GM19238 (cell line): ENCODE measurements around the gene EFR3B.
"Not testable (repeated sequence)": the region's sequence is repeated elsewhere in the genome, so short reads cannot be mapped to it uniquely, and the experiment has no call there.

ENCODE experiments used
- DNase-seq: peaks from one replicate; pipeline ENCODE4 v3.0.0; 2011; ENCODE audit warnings: low spot score; ENCODE audit not compliant: insufficient read length

Gene EFR3B

DNA sequence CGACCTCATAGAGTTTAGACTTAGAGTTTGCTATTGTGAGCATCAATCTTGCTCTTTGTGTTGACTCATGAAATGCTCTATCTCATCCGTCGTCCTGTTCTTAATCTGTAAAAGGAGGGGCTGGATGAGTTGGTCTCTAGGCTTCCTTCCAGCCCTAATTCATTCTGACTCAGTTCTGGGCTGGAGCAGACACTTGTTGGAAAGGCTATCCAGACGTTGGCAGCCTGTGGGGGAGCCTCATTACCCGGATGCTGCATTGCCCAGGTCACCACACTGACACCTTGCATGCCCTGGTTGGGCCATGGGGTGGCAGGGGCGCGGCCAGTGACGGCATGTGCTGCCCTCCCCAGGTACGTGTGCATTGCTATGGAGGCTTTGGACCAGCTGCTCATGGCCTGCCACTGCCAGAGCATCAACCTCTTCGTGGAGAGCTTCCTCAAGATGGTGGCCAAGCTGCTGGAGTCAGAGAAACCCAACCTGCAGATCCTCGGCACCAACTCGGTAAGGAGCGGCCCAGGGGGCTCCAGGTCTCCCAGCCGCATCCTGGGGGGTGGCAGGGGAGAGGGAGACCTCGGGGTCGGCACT lies 61.5 kb downstream of the EFR3B start:
- DNase-seq, result no peak

DNA sequence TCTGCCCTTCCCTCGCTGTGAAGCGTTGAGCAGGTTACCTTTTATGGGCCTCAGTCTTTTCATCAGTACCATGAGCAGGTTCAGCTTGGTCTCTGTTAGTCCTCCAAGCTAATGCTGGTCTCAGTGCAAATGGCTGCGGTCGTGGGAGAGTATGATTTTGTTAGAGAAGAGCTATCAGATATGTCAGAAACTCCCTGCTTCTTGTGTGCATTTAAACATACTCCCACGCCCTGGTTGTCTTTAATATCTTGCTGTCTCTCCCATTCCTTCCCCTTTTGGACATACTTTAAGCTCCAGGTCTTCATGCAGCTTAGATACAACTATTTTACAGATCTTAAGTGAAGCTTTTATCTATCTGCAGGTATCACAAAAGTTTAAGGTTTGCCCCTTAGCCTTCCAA lies 62.9 kb downstream of the EFR3B start:
- DNase-seq, result no peak

DNA sequence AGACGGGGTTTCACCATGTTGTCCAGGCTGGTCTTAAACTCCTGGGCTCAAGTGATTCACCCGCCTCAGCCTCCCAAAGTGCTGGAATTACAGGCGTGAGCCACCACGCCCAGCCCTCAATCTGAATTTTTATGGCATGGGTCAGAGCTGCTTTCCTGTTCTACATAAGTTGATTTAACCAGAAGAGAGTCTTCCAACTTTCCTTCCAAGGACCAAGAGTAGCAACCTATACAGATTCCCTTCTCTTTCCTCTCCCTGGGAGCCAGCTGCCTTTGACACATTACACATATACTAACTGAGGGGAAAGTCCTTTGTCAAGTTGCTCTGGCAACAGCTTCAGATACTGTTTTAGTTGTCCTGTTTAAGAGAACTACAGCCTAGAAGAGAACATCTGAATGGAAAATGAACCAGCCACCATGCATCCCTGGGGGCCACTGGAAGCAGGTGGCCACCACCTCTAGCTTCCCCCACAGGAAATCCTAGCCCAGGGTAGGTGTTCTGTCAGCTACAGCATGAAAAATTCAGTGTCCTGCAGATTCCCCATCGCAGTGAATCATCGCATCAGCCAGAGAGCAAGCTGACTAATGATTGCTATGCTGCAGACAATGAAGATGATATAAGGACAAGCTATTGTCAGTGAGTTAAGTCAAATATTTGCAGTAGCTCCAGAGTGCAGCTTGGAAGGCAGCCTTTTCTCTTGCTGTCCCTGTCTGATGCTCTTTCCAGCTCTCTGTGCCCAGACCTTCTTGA lies 63.6 kb downstream of the EFR3B start:
- no peak for DNase-seq

DNA sequence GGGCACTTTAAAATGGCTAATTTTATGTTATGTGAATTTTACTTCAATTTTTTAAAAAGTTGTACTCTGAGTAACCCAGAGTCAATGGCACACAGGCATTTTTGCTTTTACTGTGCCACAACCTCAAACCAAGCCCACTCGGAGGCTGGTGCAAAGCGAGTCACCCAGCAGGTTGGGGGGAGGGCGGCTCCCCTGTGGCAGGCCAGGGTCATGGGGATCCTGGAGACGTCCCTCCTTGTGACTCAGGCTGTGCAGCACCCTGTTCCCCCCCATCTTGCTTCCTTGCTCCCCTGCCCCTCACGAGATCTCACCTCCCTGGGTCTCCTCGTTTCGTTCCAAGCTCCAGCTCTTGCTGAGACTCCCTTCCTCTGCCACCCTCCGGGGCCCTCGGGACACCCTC lies 67.9 kb downstream of the EFR3B start:
- DNase-seq, result no peak

DNA sequence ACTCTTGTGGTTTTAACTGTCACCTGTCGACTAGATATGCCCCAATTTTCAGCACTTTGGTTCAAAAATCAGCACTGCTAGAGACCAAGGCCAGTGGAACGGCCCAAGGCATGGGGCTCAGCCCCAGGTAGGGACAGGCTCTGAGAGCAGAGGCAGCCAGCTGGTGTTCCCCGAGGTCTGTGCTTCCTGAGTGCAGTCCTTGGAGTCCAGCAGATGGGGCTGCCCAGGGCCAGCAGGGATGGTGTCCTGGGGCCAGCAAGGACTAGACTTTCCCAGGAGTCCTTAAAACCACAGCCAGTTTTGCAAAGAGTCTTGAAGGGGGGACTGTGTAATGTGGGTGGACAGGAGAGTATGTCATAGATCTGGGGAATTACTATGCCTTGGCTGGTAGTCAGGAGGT lies 70.2 kb downstream of the EFR3B start:
- DNase-seq, result no peak

DNA sequence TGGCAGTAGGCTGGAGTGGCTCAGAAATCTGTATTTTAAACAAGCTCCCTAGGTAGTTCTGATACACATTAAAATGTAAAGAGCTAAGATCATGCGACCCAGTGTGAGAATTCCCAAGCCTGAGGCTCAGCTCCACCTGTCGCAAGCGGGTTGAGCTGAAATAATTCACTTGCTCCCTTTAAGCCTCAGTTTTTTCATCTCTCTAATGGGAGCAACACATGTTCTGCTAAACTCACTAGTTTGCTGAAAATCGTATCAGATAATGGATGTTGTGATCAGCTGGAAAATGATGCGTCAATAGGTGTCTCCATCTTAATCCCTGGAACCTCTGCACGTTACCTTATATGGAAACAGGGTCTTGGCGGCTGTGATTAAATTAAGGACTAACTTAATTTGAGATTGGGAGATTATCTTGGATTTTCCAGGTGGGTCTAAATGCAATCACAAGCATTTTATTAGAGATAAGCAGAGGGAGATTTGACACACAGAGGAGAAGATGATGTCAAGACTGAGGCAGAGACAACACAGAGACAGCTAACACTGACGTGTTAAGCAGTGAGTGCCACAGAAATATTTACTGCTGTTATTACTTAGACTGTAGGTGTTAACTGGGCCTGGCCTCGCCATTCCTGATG lies 73.5 kb downstream of the EFR3B start:
- DNase-seq, result no peak

DNA sequence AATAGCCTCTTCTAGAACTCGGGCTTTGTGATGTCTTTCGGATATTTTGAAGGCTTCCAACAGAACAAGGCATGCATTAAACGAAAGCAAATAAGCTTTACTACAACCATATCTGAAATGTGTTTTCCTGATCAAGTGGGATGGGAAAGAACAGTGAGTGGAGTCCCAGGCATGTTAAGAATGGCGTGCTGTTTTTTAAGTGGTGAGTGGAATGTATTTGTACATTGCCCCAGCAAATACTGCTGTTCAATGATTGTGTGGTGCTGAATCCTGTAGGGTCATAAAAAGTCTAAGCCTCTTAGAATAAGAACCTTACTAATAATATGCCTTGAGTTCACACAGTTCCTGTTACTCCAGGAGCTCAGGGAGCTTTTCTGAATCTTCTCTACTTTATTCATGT lies 74.0 kb downstream of the EFR3B start:
- DNase-seq, result no peak

DNA sequence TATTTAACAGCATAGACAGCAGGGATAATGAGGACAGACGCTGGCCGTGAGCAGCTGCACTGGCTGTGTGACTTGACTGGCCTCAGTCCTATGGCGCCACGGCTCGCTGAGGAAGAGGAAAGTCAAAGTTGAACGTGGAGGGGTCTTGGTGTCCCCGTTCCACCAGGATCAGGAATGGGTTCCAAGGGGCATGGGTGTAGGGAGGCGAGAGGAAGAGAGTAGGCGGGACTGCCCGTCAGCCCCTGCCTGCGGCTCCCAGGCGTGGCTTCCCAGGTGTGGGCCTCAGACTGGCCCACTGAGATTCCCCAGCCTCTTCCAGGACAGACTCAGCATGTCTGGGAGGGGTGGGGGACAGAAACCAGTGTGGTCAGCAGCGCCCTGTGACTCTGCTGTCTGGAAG lies 75.1 kb downstream of the EFR3B start:
- DNase-seq, result no peak

DNA sequence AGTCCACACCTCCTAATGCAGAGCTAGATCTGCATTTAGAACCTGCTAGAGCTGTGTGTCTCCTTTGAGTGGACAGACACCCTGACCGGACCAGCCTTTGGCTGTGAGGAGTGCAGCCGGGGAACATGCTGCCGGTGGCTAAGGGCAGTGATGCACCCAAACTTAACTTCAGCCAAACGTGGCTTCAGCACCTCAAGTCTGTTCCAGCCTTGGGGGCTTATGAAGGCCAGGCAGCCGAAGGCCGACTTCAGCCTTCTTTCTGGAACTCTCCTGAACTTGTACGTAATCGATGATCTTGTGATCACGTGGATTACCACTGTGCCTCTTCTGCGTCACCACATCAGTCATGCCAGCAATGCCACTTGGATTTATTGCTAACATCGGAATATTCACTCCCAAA lies 77.4 kb downstream of the EFR3B start:
- no peak for DNase-seq

DNA sequence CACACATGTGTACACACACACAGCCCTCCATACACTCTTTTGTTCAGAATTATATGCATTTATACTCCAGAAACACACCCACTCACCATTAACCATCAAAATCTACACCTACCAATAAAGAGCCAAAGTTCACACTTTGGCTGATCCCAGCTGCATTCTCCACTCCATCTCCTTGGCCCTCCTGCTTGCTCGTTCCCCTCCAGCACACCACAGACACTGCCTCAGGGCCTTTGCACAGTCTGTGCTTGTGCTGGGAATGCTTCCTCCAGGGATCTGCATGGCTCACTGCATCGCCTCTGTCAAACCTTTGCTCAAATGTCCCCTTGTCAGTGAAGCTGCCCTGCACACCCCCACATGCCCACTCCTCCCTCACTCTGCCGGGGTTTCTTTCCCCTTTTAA lies 80.5 kb downstream of the EFR3B start:
- no peak for DNase-seq

DNA sequence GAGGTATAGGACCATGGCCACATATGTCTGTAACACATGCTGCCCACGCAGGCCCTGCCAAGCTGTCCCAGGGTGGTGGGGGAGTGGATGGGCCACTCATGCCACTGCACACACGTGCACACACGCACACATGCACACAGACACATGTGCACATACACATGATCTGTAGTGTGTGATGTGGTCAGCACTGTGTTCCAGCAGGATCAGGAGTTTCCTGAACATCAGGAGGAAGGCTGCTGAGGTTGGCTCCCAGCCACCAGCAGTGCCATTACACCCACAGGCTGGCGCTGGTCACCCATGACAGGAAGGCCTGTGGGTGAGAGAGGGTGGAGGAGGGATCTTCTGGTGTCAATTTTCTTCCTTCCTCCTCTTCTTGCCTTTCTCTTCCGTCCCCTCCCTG lies 81.8 kb downstream of the EFR3B start:
- no peak for DNase-seq

DNA sequence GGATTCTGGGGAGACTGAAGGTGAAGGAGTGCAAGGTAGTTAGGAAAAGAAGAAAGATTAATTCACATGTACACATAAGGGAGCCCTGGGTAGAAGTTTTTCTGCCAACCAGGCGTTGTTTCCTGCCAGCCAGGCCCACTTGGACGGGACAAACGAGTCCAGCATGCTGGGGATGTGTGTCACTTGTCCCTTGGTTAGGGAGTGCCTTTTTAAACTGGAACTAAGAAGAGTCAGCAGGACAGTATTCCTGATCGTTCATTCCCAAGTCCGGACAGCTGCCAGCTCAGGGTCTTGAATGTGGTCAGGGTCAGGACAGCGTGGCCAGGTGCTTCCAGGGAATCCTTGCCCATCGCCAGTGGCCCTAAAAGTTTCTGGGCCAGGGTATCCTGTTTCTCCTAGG lies 83.3 kb downstream of the EFR3B start:
- no peak for DNase-seq

DNA sequence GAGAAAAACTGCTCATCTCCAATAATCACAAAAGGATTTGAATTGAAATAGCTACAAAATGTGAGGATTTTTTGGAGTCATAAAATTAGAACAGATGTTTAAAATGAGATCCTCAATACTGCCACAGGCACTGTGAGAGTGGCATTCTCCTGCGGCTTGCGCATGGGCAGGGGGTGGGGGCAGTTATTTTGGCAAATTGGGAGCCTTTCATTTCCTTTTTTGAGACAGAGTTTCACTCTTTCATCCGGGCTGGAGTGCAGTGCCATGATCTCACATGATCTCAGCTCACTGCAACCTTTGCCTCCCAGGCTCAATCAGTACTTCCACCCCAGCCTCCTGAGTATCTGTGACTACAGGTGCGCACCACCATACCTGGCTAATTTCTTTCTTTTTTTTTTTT lies 84.1 kb downstream of the EFR3B start:
- DNase-seq, result no peak

DNA sequence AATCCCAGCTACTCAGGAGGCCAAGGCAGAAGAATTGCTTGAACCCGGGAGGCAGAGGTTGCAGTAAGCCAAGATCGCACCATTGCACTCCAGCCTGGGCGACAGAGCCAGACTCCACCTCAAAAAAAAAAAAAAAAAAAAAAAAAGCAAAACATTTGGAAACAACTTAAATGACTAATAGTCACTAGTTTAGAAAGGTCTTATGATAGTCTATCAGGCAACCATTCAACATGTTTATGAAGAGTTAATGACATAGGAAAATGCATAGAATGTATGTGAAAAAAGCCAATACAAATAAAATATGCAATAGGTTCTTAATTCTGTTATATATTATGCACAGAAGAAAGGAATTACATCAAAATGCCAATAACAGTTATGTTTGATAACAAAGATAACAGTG lies 85.2 kb downstream of the EFR3B start:
- DNase-seq, result not testable (repeated sequence)

DNA sequence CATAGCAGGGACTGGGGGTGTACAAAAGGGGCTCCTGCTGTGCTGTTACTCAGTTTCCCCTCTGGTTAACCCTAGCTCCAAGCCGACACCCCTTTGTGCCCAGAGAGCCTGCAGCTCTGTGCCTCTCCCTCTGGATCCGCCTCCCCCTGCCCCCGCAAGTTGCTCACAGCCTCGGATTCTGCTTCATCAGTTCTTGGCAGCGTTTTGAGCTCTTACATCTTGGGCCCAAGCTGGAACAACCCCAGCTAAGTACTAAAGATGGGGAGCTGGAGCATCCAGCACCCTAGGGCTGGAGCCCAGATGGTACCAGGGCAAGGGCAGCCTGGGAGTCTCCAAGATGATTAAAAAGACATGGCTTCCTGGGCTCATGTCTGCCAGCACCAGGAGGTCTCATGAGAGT lies 85.8 kb downstream of the EFR3B start:
- no peak for DNase-seq

DNA sequence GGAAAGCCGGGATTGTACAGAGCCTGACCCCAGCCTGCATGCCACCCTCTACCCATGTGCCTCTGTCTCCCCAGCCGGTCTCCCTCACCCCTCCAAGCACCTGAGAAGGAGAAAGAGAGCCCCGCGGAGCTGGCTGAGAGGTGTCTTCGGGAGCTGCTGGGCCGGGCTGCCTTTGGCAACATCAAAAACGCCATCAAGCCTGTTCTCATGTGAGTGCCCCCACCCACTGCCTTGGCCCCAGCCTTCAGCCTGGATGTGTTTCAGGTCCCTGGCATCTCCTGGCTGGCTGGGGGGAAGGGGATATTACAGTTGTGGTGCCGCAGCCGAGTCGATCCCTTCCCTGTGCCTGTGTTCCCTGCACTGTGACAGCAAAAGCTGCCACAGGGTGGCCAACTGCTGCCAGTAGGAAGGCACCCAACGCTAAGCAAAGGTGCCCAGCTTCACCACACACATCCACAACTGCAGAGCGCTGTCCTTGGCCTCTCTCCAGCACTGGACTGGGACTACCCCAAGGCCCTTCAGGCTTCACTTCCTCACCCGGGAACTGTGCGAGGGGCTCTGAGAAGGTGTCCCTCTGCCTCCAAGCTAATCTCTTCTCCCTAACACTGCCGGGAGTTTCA lies 88.1 kb downstream of the EFR3B start:
- no peak for DNase-seq

DNA sequence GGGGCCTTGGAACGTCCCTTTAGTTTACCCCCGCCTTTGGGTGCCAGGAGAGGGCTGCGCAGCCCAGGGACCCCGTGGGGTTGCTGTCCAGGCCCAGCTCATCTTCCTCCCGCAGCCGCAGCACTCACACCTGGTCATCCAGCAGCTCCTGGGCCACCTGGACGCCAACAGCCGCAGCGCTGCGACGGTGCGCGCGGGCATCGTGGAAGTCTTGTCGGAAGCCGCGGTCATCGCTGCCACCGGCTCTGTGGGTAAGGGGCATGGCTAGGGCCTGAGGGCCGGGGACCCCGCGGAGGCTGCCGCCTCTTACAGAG lies 89.3 kb downstream of the EFR3B start:
- DNase-seq, result no peak

DNA sequence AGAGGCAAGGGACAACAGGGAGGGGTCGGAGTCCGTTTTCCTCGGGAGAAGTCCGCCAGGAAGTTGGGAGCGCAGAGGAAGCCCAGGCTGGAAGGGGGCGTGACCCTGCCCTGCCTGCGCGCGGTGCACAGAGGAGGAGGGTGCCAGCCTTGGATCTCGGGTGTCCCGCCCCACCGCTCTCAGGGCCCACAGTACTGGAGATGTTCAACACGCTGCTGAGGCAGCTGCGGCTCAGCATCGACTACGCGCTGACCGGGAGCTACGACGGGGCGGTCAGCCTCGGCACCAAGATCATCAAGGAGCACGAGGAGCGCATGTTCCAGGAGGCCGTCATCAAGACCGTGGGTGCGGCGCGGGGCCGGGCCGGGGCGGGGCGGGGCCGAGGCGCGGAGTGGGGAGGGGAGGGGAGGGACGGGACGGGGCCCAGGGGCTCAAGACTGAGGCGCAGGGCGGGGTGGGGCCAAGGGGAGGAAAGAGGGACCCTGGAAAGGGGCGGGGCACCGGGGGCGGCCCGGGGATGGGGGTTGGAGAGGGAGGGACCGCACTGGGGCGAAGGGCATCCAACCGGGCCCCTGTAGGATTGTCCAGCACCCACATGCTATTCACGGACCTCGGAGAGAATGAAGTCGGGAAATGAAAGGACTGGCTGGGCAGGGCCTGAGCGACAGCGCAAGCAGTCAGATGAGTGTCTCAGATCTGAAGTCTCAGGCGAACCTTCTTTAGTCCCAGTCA lies 89.9 kb downstream of the EFR3B start:
- DNase-seq, result no peak

DNA sequence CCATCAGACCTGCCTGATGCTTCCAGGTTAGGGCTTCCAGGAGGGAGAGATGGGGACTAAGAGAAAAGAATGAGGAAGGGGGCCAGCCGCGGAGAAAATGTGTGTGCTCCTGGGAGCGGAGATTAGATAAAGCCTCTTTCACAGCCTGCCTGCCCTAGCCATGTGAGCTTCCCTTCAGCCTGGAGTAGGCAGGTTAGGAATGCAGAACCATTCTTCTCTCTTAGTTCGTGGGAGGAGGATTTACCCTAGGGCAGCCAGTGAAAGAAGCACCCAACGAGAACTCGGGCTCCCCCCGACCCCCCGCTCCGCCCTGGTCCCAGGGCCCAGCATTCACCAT lies 90.4 kb downstream of the EFR3B start:
- no peak for DNase-seq

DNA sequence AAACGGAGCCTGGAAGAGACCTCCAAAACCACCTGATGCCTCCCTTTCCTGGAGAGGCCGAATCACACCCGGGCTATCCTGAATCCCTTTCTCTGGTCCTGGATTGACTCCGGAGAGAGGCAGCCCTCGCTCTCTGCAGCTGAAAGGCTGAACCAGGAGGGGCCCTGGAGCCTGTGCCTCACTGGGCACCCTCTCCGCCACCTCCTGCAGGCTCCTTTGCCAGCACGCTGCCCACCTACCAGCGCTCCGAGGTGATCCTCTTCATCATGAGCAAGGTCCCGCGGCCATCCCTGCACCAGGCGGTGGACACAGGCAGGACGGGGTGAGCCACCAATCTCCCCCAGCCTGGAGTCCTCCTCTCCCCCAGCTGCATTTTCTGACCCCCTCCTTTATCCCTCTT lies 90.8 kb downstream of the EFR3B start:
- DNase-seq, result no peak

DNA sequence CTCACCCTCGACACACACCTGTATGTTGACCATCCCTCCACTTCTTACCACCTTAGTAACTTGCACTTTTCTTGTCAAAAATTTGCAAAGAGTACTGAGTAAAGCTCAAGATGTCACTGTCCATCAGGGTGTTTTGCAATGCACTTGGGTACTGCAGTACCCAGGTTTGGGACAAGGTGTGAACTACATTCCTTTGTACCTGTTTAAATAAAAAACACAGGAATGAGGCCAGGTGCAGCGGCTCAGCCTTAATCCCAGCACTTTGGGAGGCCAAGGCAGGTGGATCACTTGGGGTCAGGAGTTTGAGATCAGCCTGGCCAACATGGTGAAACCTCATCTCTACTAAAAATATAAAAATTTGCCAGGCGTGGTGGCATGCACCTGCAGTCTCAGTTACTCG lies 98.7 kb downstream of the EFR3B start:
- DNase-seq, result not testable (repeated sequence)

DNA sequence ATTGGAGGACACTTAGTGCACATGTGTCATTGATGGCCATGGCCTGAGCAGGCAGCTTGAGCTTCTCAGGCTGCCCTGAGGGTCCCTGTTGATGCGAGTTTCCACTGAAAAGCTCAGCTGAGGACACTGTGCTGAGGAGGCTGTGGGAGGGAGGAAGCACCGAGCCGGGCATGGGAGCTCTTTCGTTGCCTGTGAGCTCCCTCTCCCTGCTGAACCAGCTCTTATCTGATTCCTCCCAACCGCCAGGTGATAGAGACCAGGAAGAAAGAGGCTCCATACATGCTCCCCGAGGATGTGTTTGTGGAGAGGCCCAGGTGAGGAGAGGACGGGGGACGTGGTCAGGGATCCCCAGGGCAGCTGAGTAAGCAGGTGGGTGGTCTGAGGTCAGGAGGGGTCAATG lies 99.2 kb downstream of the EFR3B start:
- DNase-seq, result no peak
